HCT116 (cell line): ENCODE results near the gene EHD4. TPM values are rescaled to one million over a fixed set of nuclear protein-coding genes. Genes with fewer than 3 reads are reported as not detected.

Source experiments
- ATAC-seq: fragments of 200-7000 bp; cut with Tn5 transposase; 2 replicates; pipeline ENCODE4 v1.9.1; 2020; ENCODE audit warnings: mild to moderate bottlenecking, moderate library complexity
- BruUV-seq: library from RNA; stranded (reverse); fragments of 400-500 nt; replicated peaks from 2 replicates; lab custom pipeline; 2021; lab: Mats Ljungman, UMichigan
- CTCF ChIA-PET: fragments of 300-600 bp; sonication (Branson Sonifier 250); formaldehyde crosslinking; loops from one replicate; lab custom pipeline; 2021; ENCODE audit warnings: antibody characterized with exemption; lab: Charles Lee
- POLR2A ChIA-PET: fragments of 300-600, 350-600 bp; sonication (Branson Sonifier 250); formaldehyde crosslinking; loops from one replicate; lab custom pipeline; 2021; ENCODE audit warnings: antibody characterized with exemption; lab: Charles Lee
- RAD21 ChIA-PET, 2 experiments: fragments of 300-600 bp; sonication (Branson Sonifier 250); formaldehyde crosslinking; loops; one replicate each; lab custom pipeline; 2023; ENCODE audit warnings: low total read pairs in 2 of 2; ENCODE audit not compliant: uncharacterized antibody in 2 of 2, unreplicated experiment in 2 of 2, low non-redundant PET in 1 of 2; lab: Charles Lee
- DNase-seq: peaks from one replicate; pipeline ENCODE4 v3.0.0-alpha.2; 2010; ENCODE audit warnings: low read depth, low spot score
- H2AFZ ChIP-seq: fragments of 200-600 bp; shearing (Covaris generic), sonication (generic); 2 replicates; pipeline ENCODE4 v1.6.1; 2017; ENCODE audit warnings: low read depth, mixed run types, mixed read lengths, antibody characterized with exemption, low read length; ENCODE audit not compliant: poor library complexity, severe bottlenecking
- H3K27ac ChIP-seq: 2 replicates; pipeline ENCODE4 v1.5.1; 2012; ENCODE audit warnings: low read depth, low read length
- H3K27me3 ChIP-seq: fragments of 200-600 bp; sonication (generic); 2 replicates; pipeline ENCODE4 v1.6.1; 2016; ENCODE audit warnings: mixed run types, low read length, mixed read lengths; ENCODE audit not compliant: insufficient read depth
- H3K36me3 ChIP-seq, 2 experiments: fragments of 200-500 bp in 1 of 2; fragments of 200-600 bp in 1 of 2; sonication (Bioruptor generic) in 1 of 2; sonication (generic) in 1 of 2; 2 replicates each; pipeline versions ENCODE4 v1.5.1 to v1.6.1; 2014 to 2016; ENCODE audit warnings: low read length in 2 of 2, inconsistent platforms in 1 of 2, mixed read lengths in 1 of 2, mixed run types in 1 of 2; ENCODE audit not compliant: insufficient read depth in 2 of 2, control insufficient read depth in 1 of 2
- H3K4me1 ChIP-seq, 2 experiments: fragments of 200-600 bp in 1 of 2; sonication (generic) in 1 of 2; 2 replicates each; pipeline versions ENCODE4 v1.5.1 to v1.6.1; 2012 to 2017; ENCODE audit warnings: low read length in 2 of 2, inconsistent platforms in 1 of 2, mild to moderate bottlenecking in 1 of 2, mixed read lengths in 1 of 2, mixed run types in 1 of 2, moderate library complexity in 1 of 2; ENCODE audit not compliant: insufficient read depth in 2 of 2, control insufficient read depth in 1 of 2
- H3K4me2 ChIP-seq: fragments of 200-600 bp; sonication (generic); 2 replicates; pipeline ENCODE4 v1.6.1; 2017; ENCODE audit warnings: mixed run types, low read length, mixed read lengths
- H3K4me3 ChIP-seq, 2 experiments: fragments of 200-600 bp in 1 of 2; sonication (generic) in 1 of 2; replicated peaks in 1 of 2; 2 replicates each; pipeline ENCODE4 v1.5.1; 2011 to 2016; ENCODE audit warnings: low read length in 2 of 2, control low read depth in 1 of 2, low read depth in 1 of 2, mild to moderate bottlenecking in 1 of 2, mixed read lengths in 1 of 2, mixed run types in 1 of 2
- H3K79me2 ChIP-seq: fragments of 200-600 bp; sonication (generic); 2 replicates; pipeline ENCODE4 v1.6.1; 2017; ENCODE audit warnings: mild to moderate bottlenecking, mixed run types, low read length, moderate library complexity, mixed read lengths; ENCODE audit not compliant: insufficient read depth
- H3K9ac ChIP-seq: fragments of 200-600 bp; sonication (generic); 2 replicates; pipeline ENCODE4 v1.6.1; 2016; ENCODE audit warnings: low read length, mixed read lengths
- H3K9me2 ChIP-seq: fragments of 200-600 bp; sonication (generic), shearing (Covaris generic); 2 replicates; pipeline ENCODE4 v1.6.1; 2017; ENCODE audit warnings: mixed run types, mild to moderate bottlenecking, moderate library complexity; ENCODE audit not compliant: insufficient read depth
- H3K9me3 ChIP-seq, 2 experiments: fragments of 200-500 bp in 1 of 2; fragments of 200-600 bp in 1 of 2; sonication (Bioruptor generic) in 1 of 2; sonication (generic) in 1 of 2; 2 replicates each; pipeline ENCODE4 v1.6.1; 2014 to 2017; ENCODE audit warnings: low read length in 2 of 2, mixed read lengths in 2 of 2, inconsistent platforms in 1 of 2, low read depth in 1 of 2, mild to moderate bottlenecking in 1 of 2, mixed run types in 1 of 2, moderate library complexity in 1 of 2; ENCODE audit not compliant: control insufficient read depth in 1 of 2, insufficient read depth in 1 of 2
- H4K20me1 ChIP-seq: fragments of 200-600 bp; sonication (generic), shearing (Covaris generic); 2 replicates; pipeline ENCODE4 v1.6.1; 2017; ENCODE audit warnings: mixed run types, mild to moderate bottlenecking, moderate library complexity; ENCODE audit not compliant: insufficient read depth
- CBX3 ChIP-seq: IDR thresholded peaks from 2 replicates; pipeline ENCODE4 v1.6.1; 2012; ENCODE audit warnings: low read depth
- CEBPB ChIP-seq: IDR thresholded peaks from 2 replicates; pipeline ENCODE4 v1.6.1; 2012; ENCODE audit warnings: low read depth
- EGR1 ChIP-seq: IDR thresholded peaks from 2 replicates; pipeline ENCODE4 v1.6.1; 2012; ENCODE audit warnings: low read depth
- ELF1 ChIP-seq: IDR thresholded peaks from 2 replicates; pipeline ENCODE4 v1.6.1; 2012; ENCODE audit warnings: low read depth, borderline replicate concordance
- EZH2 ChIP-seq: fragments of 200-600 bp; sonication (generic); IDR thresholded peaks from 2 replicates; pipeline ENCODE4 v1.6.1; 2017; ENCODE audit warnings: antibody characterized with exemption, mixed run types
- EZH2phosphoT487 ChIP-seq: fragments of 200-600 bp; IDR thresholded peaks from 2 replicates; pipeline ENCODE4 v1.6.1; 2018; ENCODE audit warnings: antibody characterized with exemption, borderline replicate concordance
- FOSL1 ChIP-seq: IDR thresholded peaks from 2 replicates; pipeline ENCODE4 v1.6.1; 2012; ENCODE audit warnings: low read depth
- POLR2A ChIP-seq: IDR thresholded peaks from 2 replicates; pipeline ENCODE4 v1.7.0; 2011; ENCODE audit warnings: borderline replicate concordance; ENCODE audit not compliant: insufficient read depth, insufficient read length; ENCODE audit errors: extremely low read depth
- POLR2AphosphoS5 ChIP-seq: IDR thresholded peaks from 2 replicates; pipeline ENCODE4 v1.6.1; 2011; ENCODE audit warnings: mild to moderate bottlenecking, low read depth, low read length, moderate library complexity
- RAD21 ChIP-seq: IDR thresholded peaks from 2 replicates; pipeline ENCODE4 v1.6.1; 2012; ENCODE audit warnings: low read depth, mild to moderate bottlenecking
- SIN3A ChIP-seq: IDR thresholded peaks from 2 replicates; pipeline ENCODE4 v1.6.1; 2012; ENCODE audit warnings: low read depth
- SP1 ChIP-seq: IDR thresholded peaks from 2 replicates; pipeline ENCODE4 v1.6.1; 2012; ENCODE audit warnings: low read depth
- SRF ChIP-seq: IDR thresholded peaks from 2 replicates; pipeline ENCODE4 v1.6.1; 2012; ENCODE audit warnings: low read depth
- TCF7L2 ChIP-seq: IDR thresholded peaks from 2 replicates; pipeline ENCODE4 v1.7.0; 2011; ENCODE audit warnings: borderline replicate concordance, inconsistent platforms; ENCODE audit not compliant: insufficient read depth, insufficient read length; ENCODE audit errors: extremely low read depth
- YY1 ChIP-seq: IDR thresholded peaks from 2 replicates; pipeline ENCODE4 v1.6.1; 2011; ENCODE audit warnings: low read length, low read depth, moderate library complexity, mild to moderate bottlenecking; ENCODE audit not compliant: insufficient replicate concordance; ENCODE audit errors: extremely low read depth
- ZFX ChIP-seq: fragments of 450-650 bp; IDR thresholded peaks from 2 replicates; pipeline ENCODE4 v1.6.1; 2017
- ZNF274 ChIP-seq: fragments of 200-500 bp; sonication (Bioruptor generic); IDR thresholded peaks from 2 replicates; pipeline ENCODE4 v1.6.1; 2014; ENCODE audit warnings: mild to moderate bottlenecking, low read depth, low read length, inconsistent platforms
- intact Hi-C: fragments of 100-400 bp; cut with micrococcal nuclease; formaldehyde crosslinking; loops from 2 replicates; pipeline ENCODE4 v1.10.0; 2022
- total RNA-seq: library from RNA; stranded (reverse); gene quantifications from one replicate; pipeline ENCODE4 v1.2.1, GENCODE V29; 2021; ENCODE audit not compliant: unreplicated experiment
- TF ChIP-seq, protein P1 (sequence below): IDR thresholded peaks from 2 replicates; pipeline ENCODE4 v1.6.1; 2012
- TF ChIP-seq, protein P2 (sequence below): IDR thresholded peaks from 2 replicates; pipeline ENCODE4 v1.6.1; 2011; ENCODE audit warnings: mild to moderate bottlenecking, low read length, moderate library complexity; ENCODE audit not compliant: insufficient replicate concordance; ENCODE audit errors: extremely low read depth
- TF ChIP-seq, protein P3 (sequence below): IDR thresholded peaks from 2 replicates; pipeline ENCODE4 v1.6.1; 2012

Gene EHD4
- total RNA-seq, 1 experiment from 2014 or later: 28.0 TPM

DNA sequence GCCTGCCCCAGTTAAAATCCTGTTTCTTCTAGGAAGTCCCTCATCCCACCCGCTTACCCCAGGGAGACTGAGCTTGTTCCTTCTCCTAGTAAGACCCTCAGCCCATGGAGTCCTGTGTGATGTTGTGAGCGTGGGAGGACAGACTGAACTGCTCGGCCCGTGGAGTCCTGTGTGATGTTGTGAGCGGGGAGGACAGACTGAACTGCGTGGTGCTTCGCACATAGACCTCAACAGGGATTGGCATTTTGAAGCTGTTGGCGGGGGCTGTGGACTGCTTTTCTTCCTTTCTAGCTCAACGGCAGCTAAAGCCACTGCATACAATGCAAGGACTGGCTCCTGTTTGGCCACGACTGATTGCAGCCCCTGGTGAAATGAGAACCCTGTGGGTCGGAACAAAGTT lies 76.9 kb downstream of the EHD4 start:
- ChIA-PET POLR2A (interaction anchor here (0.9 to 1.6 kb wide), 3 partner anchors 21 to 107 kb away, joined by 3 to 7 read pairs (median 3); no protein-coding TSS in a partner anchor), CTCF (interaction anchor here (2.5 kb wide), 1 partner anchor 9 kb away, joined by 20 read pairs; no protein-coding TSS in a partner anchor), RAD21 (interaction anchor here in 1 of 2 experiments (1.1 kb wide), 1 partner anchor 9 kb away, joined by 3 read pairs; no protein-coding TSS in a partner anchor)
- Histone ChIP-seq H3K36me3 (peaks cover 2 to 3% of the 10 kb centered on the region in 2 experiments; a peak in 1 of 4 replicates), H3K9ac (no peak overlapping the region), H2AFZ (no peak overlapping the region), H4K20me1 (no peaks in the 10 kb centered on the region), H3K9me2 (no peaks in the 10 kb centered on the region)
- DNase-seq: no peak
- TF ChIP-seq ELF1: no peak
- no peak for TF ChIP-seq EZH2phosphoT487
- no peak for TF ChIP-seq SIN3A
- TF ChIP-seq, protein P1, sequence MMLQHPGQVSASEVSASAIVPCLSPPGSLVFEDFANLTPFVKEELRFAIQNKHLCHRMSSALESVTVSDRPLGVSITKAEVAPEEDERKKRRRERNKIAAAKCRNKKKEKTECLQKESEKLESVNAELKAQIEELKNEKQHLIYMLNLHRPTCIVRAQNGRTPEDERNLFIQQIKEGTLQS: no peak
- no peak for TF ChIP-seq CBX3
- no peak for TF ChIP-seq FOSL1
- no peak for TF ChIP-seq RAD21
- TF ChIP-seq TCF7L2: no peak
- TF ChIP-seq YY1: no peak
- TF ChIP-seq CEBPB: no peak
- TF ChIP-seq POLR2AphosphoS5: no peak
- TF ChIP-seq EZH2: no peak
- TF ChIP-seq, protein P2, sequence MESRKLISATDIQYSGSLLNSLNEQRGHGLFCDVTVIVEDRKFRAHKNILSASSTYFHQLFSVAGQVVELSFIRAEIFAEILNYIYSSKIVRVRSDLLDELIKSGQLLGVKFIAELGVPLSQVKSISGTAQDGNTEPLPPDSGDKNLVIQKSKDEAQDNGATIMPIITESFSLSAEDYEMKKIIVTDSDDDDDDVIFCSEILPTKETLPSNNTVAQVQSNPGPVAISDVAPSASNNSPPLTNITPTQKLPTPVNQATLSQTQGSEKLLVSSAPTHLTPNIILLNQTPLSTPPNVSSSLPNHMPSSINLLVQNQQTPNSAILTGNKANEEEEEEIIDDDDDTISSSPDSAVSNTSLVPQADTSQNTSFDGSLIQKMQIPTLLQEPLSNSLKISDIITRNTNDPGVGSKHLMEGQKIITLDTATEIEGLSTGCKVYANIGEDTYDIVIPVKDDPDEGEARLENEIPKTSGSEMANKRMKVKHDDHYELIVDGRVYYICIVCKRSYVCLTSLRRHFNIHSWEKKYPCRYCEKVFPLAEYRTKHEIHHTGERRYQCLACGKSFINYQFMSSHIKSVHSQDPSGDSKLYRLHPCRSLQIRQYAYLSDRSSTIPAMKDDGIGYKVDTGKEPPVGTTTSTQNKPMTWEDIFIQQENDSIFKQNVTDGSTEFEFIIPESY: no peak
- TF ChIP-seq SP1: no peak
- TF ChIP-seq EGR1: no peak
- TF ChIP-seq ZNF274: no peak
- no peak for TF ChIP-seq POLR2A
- no peak for TF ChIP-seq ZFX
- TF ChIP-seq, protein P3, sequence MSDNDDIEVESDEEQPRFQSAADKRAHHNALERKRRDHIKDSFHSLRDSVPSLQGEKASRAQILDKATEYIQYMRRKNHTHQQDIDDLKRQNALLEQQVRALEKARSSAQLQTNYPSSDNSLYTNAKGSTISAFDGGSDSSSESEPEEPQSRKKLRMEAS: no peak
- no peak for TF ChIP-seq SRF
- TF ChIP-seq, all 23 proteins: peak for 0
- H3K4me3 ChIP-seq: no peak overlapping the region; a peak in 1 of 4 replicates
- BruUV-seq: no TSS peak
- no peaks in the 10 kb centered on the region for H3K27me3 ChIP-seq
- H3K4me2 ChIP-seq: peak overlapping the region; percentile 64
- H3K4me1 ChIP-seq: peaks cover 27 to 30% of the 10 kb centered on the region in 2 experiments
- H3K9me3 ChIP-seq: no peaks in the 10 kb centered on the region
- intact Hi-C loops: no loop called here
- no peak for ATAC-seq
- no peaks in the 10 kb centered on the region for H3K79me2 ChIP-seq
- H3K27ac ChIP-seq: no peak overlapping the region
